GM21619 (cell line): ENCODE data around the gene MADCAM1.

Experiments used
- ATAC-seq: cut with Tn5 transposase; IDR thresholded peaks from one replicate; pipeline ENCODE4 v1.9.1; 2021; ENCODE audit not compliant: unreplicated experiment

Gene MADCAM1

DNA sequence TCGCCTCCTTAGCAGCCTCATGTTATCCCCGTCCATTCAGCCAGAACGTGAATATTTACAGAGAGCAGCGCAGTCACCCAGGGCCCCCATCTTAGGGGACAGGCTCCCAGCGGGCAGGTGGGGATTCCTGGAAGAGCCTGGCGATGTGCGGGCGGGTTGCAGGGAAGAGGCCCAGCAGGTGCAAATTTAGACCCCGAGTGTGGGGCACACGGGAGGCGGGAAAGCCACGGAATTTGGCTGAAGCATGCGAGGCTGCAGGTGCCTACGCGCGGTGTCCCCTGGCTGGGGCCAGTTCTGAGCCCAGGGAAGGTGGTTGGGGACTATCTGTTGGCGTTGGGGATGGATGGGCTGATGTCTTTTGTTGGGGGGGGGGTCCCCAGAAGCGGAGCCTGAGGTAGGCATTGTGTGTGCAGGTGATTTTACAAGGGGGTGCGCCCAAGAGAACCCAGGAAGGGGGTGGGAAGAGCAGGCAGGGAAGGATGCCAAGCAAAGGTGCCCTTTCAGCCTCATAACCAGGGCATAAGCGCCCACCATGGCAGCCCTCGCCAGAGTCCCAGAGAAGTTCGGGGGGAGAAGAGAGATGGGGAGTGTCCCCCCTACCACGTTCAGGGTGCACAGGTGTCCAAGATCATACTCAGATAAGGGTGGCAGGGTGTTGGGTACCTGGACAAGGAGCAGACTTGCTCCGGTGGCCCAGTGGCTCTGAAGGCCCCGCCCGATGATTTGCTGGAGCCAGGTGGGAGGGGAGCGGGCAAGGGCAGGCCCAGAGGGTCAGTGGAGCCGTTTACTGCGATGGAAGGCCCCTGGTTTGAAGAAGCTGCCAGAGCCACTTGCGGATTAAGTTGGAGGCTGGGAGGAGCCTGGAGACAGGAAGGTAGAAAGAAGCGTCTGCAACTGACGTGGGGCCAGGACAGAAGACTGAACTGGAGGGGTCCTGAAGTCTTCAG lies 12.2 kb downstream of the MADCAM1 start:
- no peak for ATAC-seq

DNA sequence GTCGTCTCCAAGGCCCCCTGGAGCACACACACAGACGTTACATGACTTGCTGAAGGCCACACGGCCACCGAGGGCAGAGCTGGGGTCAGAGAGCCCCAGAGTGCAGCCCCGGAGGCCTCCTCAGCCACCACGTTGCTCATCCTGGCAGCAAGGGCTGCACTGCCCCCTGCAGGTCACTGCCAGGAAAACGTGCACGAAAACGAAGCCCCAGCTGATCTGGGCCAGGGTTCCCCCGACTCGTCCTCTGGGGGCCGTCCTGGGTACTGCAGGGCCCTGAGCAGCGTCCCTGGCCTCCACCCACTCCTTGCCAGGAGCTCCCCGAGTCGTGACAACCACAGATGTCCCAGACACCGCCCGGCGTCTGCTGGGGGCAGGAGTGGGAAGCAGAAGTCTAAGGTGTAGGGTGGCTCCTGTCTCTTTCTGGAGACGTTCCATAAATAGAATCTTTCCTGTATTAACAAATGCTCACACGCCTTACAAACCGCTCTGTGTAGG lies 14.4 kb downstream of the MADCAM1 start:
- ATAC-seq: peak; percentile 27

DNA sequence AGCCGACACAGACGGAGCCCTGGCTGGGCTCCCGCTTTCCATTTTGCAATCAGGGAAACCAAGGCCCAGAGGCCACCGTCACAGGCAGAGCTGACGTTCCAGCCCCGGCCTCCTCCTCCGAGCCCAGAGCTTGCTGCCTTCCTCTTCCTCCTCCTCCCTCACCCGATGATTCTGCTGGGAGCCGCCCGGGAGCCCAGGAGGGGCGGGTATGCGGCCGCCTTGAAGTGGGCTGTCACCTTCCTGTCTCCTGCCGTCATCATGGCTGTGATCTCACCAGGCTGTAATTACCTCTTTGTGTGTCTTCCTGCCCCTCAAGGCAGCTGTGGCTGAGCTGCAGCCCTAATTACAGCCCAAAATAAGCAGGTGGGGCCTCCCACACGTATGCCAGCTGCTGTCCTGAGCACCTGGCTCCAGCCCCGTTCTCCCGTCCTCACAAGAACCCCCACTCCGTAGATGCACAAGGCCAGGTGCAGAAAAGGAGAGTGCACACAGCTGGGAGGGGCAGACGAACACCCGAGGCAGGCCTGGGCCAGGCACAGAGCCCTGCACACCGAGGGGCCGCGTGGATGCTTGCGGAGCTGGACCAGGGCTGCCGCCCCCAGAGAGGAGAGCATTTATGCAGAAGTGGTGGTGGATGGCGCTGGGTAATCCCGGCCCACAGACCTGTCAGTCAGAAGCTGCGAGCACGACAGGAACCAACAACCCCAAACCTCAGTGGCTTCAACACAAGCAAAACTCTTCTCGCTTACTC lies 15.0 kb downstream of the MADCAM1 start:
- ATAC-seq: no peak

DNA sequence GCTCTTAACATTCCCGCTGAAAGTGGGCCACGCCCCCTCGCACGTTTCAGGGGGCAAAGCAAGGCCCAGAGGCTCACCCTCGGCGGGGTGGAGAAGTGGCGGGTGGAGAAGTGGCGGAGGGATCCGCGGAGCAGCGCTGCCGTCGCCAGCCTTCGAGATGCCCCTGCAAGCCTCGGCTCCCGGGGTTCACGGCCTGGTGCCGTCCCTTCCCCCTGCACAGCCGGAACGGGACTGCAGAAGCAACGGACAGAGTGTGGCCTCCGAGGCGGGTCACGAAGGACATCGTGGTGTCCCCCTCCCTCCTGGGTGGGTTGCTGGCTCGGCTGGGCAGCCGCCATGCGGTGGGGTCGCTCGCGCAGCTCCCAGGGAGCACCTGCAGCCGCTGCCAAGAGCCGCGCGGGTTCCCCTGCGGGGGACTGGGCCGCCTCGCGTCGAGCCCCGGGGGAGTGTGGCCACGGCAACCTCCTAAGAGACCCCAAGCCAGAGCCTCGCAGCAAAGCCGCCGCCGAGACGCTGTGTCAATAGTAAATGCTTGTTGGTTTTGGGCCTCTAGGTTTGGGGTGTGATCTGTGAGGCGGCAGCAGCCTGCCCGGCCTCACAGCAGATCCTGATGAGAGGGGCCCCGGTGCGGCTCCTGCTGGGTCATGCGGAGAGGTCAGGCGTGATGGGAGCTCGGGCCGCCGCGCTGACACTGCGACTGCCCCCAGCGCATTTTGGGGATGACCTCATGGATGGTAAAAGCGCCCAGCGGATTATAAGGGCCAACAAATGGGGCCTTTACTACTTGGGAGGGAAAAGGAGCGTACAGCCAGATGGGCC lies 16.5 kb downstream of the MADCAM1 start:
- ATAC-seq: no peak

DNA sequence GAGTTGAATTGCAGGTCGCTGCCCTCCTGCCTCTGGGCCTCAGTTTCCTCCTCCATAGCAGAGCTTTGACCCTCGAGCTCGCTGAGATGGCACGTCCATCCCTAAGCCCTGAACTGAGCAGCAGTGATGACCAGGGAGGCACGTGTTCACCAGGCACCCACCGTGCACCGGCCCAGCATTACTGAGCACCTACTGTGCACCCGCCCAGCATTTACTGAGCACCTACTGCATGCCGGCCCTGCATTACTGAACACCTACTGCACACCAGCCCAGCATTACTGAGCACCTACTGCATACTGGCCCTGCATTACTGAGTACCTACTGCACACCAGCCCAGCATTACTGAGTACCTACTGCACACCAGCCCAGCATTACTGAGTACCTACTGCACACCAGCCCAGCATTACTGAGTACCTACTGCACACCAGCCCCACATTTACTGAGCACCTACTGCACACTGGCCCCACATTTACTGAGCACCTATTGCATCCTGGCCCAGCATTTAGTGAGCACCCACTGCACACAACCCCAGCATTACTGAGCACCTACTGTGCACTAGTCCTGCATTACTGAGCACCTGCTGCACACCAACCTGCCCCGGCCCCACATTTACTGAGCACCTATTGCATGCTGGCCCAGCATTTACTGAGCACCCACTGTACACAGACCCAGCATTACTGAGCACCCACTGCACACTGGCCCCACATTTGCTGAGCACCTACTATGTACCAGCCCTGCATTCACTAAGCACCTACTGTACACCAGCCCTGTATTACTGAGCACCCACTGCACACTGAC lies 17.3 kb downstream of the MADCAM1 start:
- ATAC-seq: no peak

DNA sequence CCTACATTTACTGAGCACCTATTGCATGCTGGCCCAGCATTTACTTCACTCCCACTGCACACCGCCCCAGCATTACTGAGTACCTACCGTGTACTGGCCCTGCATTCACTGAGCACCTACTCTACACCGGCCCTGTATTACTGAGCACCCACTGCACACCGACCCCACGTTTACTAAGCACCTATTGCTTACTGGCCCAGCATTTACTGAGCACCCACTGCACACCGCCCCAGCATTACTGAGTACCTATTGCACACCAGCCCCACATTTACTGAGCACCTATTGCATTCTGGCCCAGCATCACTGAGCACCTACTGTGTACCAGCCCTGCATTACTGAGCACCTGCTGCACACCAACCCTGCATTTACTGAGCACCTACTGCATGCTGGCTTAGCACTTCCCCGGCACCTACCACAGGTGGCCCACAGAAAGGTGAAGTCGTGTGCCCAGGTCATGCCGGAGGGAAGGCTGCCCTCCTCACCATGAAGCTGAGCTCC lies 17.9 kb downstream of the MADCAM1 start:
- no peak for ATAC-seq

DNA sequence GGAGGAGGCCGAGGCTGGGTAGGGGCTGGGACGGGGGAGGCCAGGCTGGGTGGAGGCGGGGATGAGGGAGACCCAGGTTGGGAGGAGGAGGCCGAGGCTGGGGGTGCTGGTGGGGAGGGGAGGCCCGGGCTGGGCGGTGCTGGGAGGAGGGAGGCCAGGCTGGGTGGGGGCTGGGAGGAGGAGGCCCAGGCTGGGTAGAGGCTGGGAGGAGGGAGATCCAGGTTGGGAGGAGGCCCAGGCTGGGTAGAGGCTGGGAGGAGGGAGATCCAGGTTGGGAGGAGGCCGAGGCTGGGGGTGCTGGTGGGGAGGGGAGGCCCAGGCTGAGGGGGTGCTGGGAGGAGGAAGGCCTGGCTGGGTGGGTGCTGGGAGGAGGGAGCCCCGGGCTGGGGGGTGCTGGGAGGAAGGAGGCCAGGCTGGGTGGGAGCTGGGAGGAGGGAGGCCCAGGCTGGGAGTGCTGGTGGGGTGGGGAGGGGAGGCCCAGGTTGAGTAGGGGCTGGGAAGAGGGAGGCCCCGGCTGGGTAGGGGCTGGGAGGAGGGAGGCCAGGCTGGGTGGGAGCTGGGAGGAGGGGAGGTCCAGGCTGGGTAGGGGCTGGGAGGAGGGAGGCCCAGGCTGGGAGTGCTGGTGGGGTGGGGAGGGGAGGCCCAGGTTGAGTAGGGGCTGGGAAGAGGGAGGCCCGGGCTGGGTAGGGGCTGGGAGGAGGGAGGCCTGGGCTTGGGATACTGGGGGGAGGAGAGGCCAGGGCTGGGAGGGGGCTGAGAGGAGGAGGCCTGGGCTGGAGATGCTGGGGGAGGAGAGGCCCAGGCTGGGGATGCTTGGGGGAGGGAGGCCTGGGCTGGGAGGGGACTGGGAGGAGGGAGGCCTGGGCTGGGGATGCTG lies 21.7 kb downstream of the MADCAM1 start:
- no peak for ATAC-seq

DNA sequence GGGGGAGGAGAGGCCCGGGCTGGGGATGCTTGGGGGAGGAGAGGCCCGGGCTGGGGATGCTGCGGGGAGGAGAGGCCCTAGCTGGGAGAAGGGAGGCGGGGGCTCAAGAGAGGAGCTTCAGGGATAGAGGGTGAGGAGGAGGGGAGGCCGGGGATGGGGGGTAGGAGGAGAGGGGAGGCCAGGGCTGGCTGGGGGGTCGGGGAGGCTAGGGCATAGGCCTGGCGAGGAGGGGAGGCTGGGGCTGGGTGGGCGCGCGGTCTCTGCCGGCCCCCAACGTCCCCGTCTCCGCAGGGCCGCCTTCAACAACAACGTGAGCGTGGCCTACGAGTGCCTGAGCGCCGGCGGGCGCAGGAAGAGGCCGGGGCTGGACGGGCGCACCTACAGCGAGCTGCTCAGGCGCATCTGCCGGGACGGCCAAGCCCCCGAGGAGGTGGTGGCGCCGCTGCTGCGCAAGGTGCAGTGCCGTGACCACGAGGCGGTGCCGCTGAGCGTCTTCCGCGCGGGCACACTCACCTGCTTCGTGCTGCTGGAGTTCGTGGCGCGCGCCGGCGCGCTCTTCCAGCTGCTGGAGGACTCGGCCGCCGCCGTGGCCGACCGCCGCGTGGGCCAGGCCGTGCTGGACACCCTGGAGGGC lies 22.4 kb downstream of the MADCAM1 start:
- no peak for ATAC-seq

DNA sequence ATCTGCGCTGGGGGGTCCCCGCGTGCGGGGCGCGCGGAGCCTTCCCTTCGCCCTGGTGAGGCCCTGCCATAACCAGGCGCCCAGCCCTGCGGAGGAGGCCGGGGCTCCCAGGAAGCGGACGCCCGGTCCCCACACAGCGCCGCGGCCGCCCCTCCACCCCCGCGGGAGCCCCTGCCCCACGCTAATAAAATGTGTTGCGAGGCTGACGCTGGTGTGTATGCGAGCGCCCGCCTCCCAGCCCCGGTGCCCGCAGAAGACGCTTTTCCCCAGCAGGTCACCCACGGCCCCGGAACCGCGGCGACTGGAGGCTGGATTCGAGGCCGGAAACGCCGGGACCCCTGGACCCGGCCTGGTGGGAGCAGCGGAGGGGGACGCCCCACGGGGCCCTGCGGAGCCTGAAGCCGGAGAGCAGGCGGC lies 23.2 kb downstream of the MADCAM1 start:
- no peak for ATAC-seq

DNA sequence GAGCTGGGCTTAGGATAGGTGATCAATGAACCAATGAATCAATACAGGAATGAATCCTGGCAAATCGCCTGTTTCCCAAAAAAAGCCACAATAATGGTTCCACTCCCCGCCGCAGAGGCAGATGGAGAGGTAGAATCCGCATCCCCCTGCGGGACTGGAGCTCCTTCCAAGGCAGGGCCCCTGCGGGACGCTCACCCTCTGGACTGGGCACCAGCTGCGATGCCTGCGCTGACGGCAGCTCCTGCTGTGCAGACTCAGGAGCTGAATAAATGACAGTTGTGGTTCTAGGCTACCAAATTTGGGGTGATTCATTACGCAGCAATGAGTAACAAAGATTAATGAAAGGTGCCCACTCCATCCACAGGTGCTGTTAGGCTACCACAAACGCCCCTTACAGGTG lies 26.4 kb downstream of the MADCAM1 start:
- no peak for ATAC-seq

DNA sequence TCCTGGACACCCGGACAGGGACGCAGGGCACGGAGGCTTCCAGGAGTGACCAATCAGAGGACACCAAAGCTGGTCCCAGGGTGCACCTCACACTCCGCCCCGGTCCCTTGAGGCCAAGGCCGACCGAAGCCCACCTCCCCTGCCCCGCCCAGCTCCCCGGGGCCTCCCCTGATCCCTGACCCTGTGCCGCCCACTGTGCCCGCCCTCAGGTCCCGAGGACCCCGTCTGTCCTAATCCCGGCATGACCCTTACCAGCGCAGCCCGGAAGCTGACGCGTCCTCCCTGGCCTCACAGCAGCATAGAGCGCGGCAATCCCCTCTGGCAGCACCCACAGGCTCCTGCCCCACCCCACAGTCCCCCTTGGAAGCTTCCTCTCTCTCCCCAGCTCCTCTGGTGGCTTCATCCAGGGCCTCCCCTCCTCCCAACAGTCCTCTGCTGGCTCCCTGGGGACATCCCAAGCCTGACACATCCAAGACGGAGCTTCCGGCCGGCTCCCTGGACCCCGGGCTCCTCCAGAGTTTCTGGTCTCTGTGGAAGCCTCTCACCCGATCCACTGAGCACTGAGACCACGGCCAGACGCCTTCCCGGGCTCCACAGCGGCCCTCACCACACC lies 27.9 kb downstream of the MADCAM1 start:
- ATAC-seq: no peak

DNA sequence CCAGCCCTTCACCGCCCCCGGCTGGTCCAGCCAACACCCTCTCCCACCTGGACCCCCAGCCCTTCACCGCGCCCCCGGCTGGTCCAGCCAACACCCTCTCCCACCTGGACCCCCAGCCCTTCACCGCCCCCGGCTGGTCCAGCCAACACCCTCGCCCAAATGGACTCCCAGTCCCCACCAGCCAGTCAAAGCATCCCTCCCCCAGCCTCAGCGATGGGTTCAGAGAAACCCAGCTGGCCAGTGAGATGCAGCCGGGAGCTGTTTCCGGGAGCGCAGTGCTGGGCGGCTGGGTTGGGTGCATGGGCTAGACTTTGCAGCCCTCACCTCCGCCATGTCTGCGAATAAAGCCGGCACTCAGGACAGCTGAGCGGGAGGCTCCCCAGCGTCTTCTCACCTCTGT lies 28.7 kb downstream of the MADCAM1 start:
- ATAC-seq: no peak

DNA sequence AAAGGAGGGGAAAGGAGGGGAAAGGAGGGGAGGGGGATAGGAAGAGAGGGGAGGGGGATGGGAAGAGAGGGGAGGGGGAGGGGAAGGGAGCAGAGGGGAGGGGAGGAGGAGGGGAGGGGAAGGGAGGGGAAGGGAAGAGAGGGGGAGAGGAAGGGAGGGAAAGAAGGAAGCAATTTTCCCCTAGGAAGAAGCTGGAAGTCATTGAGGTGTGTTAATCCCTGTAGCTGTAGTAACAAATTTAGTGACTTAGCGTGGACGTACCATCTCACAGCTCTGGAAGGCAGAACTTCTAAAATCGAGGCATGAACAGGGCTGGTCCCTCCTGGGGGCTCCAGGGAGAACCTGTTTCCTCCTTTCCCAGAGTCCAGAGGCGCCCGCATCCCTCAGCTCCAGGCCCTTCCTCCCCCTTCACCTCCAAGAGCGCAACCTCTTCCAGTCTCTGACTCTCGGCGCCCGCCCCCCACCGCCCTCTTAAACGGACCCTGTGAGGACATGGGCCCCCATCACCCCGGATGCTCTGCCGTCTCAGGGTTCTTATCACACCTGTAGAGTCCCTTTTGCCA lies 29.7 kb downstream of the MADCAM1 start:
- no peak for ATAC-seq

DNA sequence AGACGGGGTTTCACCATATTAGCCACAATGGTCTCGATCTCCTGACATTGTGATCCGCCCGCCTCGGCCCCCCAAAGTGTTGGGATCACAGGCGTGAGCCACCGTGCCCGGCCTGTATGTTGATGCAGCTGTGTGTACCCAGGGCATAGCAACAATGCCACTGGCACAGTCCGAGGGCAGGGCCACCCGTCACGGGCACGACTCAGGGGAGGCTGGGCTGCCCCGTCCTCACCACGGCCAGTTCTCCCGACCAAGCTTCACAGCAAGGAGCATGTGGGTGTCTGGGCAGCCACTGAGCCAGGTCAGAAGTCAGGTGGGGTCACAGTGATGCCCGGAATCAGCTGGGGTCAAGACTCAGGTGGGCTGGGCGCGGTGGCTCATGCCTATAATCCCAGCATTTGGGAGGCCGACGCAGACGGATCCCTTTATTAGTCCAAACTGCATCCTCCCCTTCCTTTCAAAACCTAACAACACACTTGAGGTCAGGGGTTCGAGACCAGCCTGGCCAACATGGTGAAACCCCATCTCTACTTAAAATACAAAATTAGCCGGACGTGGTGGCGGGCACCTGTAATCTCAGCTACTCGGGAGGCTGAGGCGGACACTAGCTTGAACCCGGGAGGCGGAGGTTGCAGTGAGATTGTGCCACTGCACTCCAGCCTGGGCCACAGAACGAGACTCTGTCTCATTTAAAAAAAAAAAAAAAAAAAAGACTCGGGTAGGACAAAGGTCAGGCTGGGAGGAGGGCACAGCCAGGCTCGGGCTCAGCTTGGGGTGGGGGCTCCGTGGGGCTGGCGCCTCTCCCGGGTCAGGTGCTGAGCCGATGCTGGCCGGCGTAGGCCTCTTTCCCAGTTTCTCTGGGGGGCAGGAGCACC lies 34.1 kb downstream of the MADCAM1 start:
- ATAC-seq: no peak

DNA sequence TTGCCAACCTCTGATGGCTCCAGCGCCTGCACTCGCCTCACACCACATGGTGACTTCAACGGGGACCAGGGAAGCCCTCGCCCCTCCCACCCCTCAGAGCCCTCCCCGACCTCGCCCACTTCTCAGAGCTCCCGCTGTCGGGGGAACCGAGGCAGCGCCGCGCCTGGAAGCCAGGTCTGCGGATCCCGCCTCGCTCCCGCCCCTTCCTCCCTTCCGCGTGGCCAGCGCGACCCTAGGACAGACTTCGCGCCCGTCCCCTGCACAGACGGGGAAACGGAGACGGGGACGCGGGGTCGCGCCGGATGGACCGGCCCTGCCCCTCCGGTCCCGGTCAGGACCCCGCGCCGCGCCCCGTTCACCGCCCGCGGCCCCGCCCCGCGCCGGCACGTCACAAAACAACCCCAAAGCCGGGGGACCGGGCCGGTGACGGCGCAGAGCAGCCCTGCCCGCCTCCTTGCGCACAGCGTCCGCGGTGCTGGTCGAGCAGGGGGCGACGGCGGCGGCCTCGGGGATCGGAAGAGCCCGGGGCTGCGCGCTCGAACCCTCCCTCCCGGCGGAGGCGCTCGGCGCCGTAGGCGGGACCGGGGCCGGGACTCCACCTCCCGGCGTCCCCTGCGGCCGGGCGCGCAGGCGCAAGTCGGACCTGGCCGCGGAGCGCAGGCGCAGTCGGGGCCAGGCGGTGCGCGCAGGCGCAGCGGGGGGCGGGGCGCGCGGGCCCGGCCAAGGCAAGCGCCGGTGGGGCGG lies 34.9 kb downstream of the MADCAM1 start:
- ATAC-seq: peak; percentile 58
